SK-N-SH treated with all-trans-retinoic acid at 6 μM for 48 hours (cell line): ENCODE measurements around the gene MPPED1.

Experiments used
- ATAC-seq: fragments of 200-7000 bp; cut with Tn5 transposase; 3 replicates; pipeline ENCODE4 v1.9.1; 2020; ENCODE audit warnings: mild to moderate bottlenecking, moderate library complexity
- ARNTL ChIP-seq: fragments of 450-650 bp; formaldehyde crosslinking; IDR thresholded peaks from 2 replicates; pipeline ENCODE4 v1.5.0; 2020; ENCODE audit warnings: low read depth, mild to moderate bottlenecking, moderate library complexity, borderline replicate concordance
- BACH2 ChIP-seq: fragments of 250-450 bp; sonication (Bioruptor Pico); IDR thresholded peaks from 2 replicates; pipeline ENCODE4 v1.9.0; 2021; ENCODE audit warnings: mild to moderate bottlenecking, borderline replicate concordance
- CREB5 ChIP-seq: fragments of 250-450 bp; sonication (Bioruptor Pico); IDR thresholded peaks from 2 replicates; pipeline ENCODE4 v1.5.1; 2020; ENCODE audit warnings: low read depth, mild to moderate bottlenecking, moderate library complexity
- CSDC2 ChIP-seq: fragments of 250-450 bp; sonication (Bioruptor Pico); IDR thresholded peaks from 2 replicates; pipeline ENCODE4 v1.5.0; 2020; ENCODE audit warnings: mild to moderate bottlenecking, moderate library complexity
- ESRRG ChIP-seq: fragments of 250-450 bp; sonication (Bioruptor Pico); IDR thresholded peaks from 2 replicates; pipeline ENCODE4 v1.6.1; 2021; ENCODE audit warnings: mild to moderate bottlenecking
- GLIS3 ChIP-seq: fragments of 250-450 bp; sonication (Bioruptor Pico); IDR thresholded peaks from 2 replicates; pipeline ENCODE4 v1.5.0; 2020; ENCODE audit warnings: mild to moderate bottlenecking, moderate library complexity
- ISL1 ChIP-seq: fragments of 250-450 bp; sonication (Bioruptor Pico); IDR thresholded peaks from 2 replicates; pipeline ENCODE4 v2.1.2; 2022; ENCODE audit warnings: mild to moderate bottlenecking, moderate library complexity
- OSR1 ChIP-seq: fragments of 250-450 bp; sonication (Bioruptor Pico); IDR thresholded peaks from 2 replicates; pipeline ENCODE4 v1.8.0; 2022; ENCODE audit warnings: moderate library complexity, mild to moderate bottlenecking, inconsistent platforms
- PPARA ChIP-seq: fragments of 250-450 bp; sonication (Bioruptor Pico); IDR thresholded peaks from 2 replicates; pipeline ENCODE4 v1.5.0; 2020; ENCODE audit warnings: mild to moderate bottlenecking, borderline replicate concordance
- RARB ChIP-seq: fragments of 250-450 bp; sonication (Bioruptor Pico); IDR thresholded peaks from 2 replicates; pipeline ENCODE4 v1.8.0; 2021; ENCODE audit warnings: mild to moderate bottlenecking, moderate library complexity
- TCF4 ChIP-seq: fragments of 250-450 bp; sonication (Bioruptor Pico); IDR thresholded peaks from 2 replicates; pipeline ENCODE4 v1.8.0; 2021; ENCODE audit warnings: mild to moderate bottlenecking, moderate library complexity, borderline replicate concordance
- TOX ChIP-seq: fragments of 250-450 bp; sonication (Bioruptor Pico); IDR thresholded peaks from 2 replicates; pipeline ENCODE4 v1.8.0; 2021; ENCODE audit warnings: mild to moderate bottlenecking, moderate library complexity, borderline replicate concordance
- ZC3H10 ChIP-seq: fragments of 250-450 bp; sonication (Bioruptor Pico); IDR thresholded peaks from 2 replicates; pipeline ENCODE4 v1.5.1; 2021; ENCODE audit warnings: mild to moderate bottlenecking, moderate library complexity
- ZFP3 ChIP-seq: fragments of 250-450 bp; sonication (Bioruptor Pico); IDR thresholded peaks from 2 replicates; pipeline ENCODE4 v1.5.0; 2020; ENCODE audit warnings: mild to moderate bottlenecking, moderate library complexity
- ZFP30 ChIP-seq: fragments of 450-650 bp; formaldehyde crosslinking; IDR thresholded peaks from 2 replicates; pipeline ENCODE4 v1.5.0; 2022; ENCODE audit warnings: mild to moderate bottlenecking, moderate library complexity
- ZNF565 ChIP-seq: fragments of 450-650 bp; formaldehyde crosslinking; conservative IDR thresholded peaks from 2 replicates; pipeline ENCODE4 v1.5.0; 2020; ENCODE audit warnings: low read depth, mild to moderate bottlenecking, moderate library complexity
- ZNF70 ChIP-seq: fragments of 450-650 bp; formaldehyde crosslinking; IDR thresholded peaks from 2 replicates; pipeline ENCODE4 v1.5.0; 2020; ENCODE audit warnings: mild to moderate bottlenecking, moderate library complexity
- ZNF8 ChIP-seq: fragments of 450-650 bp; formaldehyde crosslinking; IDR thresholded peaks from 2 replicates; pipeline ENCODE4 v1.5.0; 2020; ENCODE audit warnings: mild to moderate bottlenecking, moderate library complexity
- TF ChIP-seq, protein P1 (sequence below): fragments of 250-450 bp; sonication (Bioruptor Pico); IDR thresholded peaks from 2 replicates; pipeline ENCODE4 v1.5.0; 2020; ENCODE audit warnings: mild to moderate bottlenecking, moderate library complexity
- TF ChIP-seq, protein P2 (sequence below): fragments of 250-450 bp; sonication (Bioruptor Pico); IDR thresholded peaks from 2 replicates; pipeline ENCODE4 v1.8.0; 2020; ENCODE audit warnings: mild to moderate bottlenecking, moderate library complexity, borderline replicate concordance
- TF ChIP-seq, protein P3 (sequence below): fragments of 250-450 bp; sonication (Bioruptor Pico); IDR thresholded peaks from 2 replicates; pipeline ENCODE4 v1.5.1; 2021; ENCODE audit warnings: mild to moderate bottlenecking, moderate library complexity

Gene MPPED1

DNA sequence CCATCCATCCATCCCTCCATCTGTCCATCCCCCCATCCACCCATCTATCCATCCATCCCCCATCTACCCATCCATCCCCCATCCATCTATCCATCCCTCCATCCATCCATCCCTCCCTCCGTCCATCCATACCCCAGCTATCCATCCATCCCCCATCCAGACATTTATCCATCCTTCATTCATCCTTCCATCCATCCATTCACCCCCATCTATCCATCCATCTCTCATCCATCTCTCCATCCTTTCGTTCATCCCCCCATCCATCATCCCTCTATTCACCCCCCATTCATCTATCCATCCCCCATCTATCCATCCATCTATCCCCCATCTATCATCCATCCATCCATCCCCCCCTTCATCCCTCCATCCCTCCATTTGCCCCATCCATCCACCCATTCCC, 97.5 kb downstream of the MPPED1 start:
- ATAC-seq, result no peak
- TF ChIP-seq ZNF70 (CRISPR knock-in tag) (no peak), CSDC2 (CRISPR knock-in tag) (no peak), ZFP3 (CRISPR knock-in tag) (no peak), ZNF8 (no peak)
- TF ChIP-seq, all 23 proteins: peak for 0

GRCh38 chr22:43510281-43511070, 98.7 kb downstream of the MPPED1 start:
- no peak for ATAC-seq
- TF ChIP-seq ZNF70 (CRISPR knock-in tag) (no peak), ARNTL (no peak), ZNF565 (no peak), TOX (CRISPR knock-in tag) (no peak), ESRRG (CRISPR knock-in tag) (no peak), ISL1 (CRISPR knock-in tag) (no peak), RARB (CRISPR knock-in tag) (no peak), OSR1 (CRISPR knock-in tag) (no peak)

DNA sequence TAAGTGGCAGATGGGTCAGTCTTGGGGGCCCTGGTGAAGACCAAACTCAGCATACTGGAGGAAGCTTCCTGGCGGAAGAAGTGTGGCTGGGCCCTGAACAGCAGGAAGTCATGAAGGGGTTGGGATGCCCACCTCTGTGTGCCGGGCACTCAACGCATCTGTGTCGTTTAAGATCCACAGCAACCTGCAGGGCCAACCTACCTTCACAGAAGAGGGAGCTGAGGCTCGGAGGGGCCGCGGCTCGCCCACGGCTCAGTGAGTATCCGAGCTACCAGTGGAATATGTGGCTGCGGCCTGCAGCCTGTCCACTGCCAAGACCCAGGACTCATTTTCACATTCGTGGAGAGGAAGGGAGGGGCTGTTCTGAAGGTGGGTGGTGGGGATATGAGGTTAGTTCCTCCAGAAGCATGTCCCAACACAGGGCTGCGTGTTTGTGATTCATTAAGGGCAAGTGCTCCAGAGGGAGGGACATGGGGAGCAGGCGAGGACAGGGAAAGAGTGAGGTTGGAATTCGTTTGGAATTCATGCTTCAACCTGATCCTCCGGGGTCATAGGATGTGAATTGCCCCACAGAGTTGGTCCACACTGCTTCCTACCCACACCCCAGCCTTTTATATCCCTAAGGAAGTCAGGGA, 99.6 kb downstream of the MPPED1 start:
- TF ChIP-seq PPARA (CRISPR knock-in tag) (no peak), ZNF70 (CRISPR knock-in tag) (no peak), TOX (CRISPR knock-in tag) (no peak), GLIS3 (CRISPR knock-in tag) (no peak), BACH2 (no peak), ZC3H10 (no peak)
- TF ChIP-seq, protein P1, sequence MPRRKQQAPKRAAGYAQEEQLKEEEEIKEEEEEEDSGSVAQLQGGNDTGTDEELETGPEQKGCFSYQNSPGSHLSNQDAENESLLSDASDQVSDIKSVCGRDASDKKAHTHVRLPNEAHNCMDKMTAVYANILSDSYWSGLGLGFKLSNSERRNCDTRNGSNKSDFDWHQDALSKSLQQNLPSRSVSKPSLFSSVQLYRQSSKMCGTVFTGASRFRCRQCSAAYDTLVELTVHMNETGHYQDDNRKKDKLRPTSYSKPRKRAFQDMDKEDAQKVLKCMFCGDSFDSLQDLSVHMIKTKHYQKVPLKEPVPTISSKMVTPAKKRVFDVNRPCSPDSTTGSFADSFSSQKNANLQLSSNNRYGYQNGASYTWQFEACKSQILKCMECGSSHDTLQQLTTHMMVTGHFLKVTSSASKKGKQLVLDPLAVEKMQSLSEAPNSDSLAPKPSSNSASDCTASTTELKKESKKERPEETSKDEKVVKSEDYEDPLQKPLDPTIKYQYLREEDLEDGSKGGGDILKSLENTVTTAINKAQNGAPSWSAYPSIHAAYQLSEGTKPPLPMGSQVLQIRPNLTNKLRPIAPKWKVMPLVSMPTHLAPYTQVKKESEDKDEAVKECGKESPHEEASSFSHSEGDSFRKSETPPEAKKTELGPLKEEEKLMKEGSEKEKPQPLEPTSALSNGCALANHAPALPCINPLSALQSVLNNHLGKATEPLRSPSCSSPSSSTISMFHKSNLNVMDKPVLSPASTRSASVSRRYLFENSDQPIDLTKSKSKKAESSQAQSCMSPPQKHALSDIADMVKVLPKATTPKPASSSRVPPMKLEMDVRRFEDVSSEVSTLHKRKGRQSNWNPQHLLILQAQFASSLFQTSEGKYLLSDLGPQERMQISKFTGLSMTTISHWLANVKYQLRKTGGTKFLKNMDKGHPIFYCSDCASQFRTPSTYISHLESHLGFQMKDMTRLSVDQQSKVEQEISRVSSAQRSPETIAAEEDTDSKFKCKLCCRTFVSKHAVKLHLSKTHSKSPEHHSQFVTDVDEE (CRISPR knock-in tag), result no peak
- TF ChIP-seq, protein P2, sequence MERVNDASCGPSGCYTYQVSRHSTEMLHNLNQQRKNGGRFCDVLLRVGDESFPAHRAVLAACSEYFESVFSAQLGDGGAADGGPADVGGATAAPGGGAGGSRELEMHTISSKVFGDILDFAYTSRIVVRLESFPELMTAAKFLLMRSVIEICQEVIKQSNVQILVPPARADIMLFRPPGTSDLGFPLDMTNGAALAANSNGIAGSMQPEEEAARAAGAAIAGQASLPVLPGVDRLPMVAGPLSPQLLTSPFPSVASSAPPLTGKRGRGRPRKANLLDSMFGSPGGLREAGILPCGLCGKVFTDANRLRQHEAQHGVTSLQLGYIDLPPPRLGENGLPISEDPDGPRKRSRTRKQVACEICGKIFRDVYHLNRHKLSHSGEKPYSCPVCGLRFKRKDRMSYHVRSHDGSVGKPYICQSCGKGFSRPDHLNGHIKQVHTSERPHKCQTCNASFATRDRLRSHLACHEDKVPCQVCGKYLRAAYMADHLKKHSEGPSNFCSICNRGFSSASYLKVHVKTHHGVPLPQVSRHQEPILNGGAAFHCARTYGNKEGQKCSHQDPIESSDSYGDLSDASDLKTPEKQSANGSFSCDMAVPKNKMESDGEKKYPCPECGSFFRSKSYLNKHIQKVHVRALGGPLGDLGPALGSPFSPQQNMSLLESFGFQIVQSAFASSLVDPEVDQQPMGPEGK (CRISPR knock-in tag), result no peak
- ATAC-seq, result no peak

GRCh38 chr22:43512279-43512678, 100.5 kb downstream of the MPPED1 start:
- TF ChIP-seq BACH2, result no peak
- TF ChIP-seq, protein P3, sequence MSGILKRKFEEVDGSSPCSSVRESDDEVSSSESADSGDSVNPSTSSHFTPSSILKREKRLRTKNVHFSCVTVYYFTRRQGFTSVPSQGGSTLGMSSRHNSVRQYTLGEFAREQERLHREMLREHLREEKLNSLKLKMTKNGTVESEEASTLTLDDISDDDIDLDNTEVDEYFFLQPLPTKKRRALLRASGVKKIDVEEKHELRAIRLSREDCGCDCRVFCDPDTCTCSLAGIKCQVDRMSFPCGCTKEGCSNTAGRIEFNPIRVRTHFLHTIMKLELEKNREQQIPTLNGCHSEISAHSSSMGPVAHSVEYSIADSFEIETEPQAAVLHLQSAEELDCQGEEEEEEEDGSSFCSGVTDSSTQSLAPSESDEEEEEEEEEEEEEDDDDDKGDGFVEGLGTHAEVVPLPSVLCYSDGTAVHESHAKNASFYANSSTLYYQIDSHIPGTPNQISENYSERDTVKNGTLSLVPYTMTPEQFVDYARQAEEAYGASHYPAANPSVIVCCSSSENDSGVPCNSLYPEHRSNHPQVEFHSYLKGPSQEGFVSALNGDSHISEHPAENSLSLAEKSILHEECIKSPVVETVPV (CRISPR knock-in tag), result no peak
- no peak for TF ChIP-seq CREB5 (CRISPR knock-in tag)
- TF ChIP-seq PPARA (CRISPR knock-in tag), result no peak
- TF ChIP-seq, protein P1 (CRISPR knock-in tag), result no peak
- TF ChIP-seq, protein P2 (CRISPR knock-in tag), result no peak
- TF ChIP-seq ZNF8, result no peak
- no peak for TF ChIP-seq TCF4 (CRISPR knock-in tag)
- no peak for TF ChIP-seq ZC3H10
- TF ChIP-seq ZFP30 (CRISPR knock-in tag), result no peak
- no peak for TF ChIP-seq ESRRG (CRISPR knock-in tag)
- ATAC-seq, result no peak
